Measurements from ENCODE around the gene COL11A2. TPM values are rescaled to one million over a fixed set of nuclear protein-coding genes. Genes with fewer than 3 reads are reported as not detected.
"Not testable (repeated sequence)": the region's sequence is repeated elsewhere in the genome, so short reads cannot be mapped to it uniquely, and the experiment has no call there.

COL11A2 gene
- total and polyA plus RNA-seq, 7 donors = 0.27 to 1.3 (median 0.57) TPM

GRCh38 chr6:33236328-33236727 lies 44.1 kb upstream of the COL11A2 start:
- TF ChIP-seq, protein P1, sequence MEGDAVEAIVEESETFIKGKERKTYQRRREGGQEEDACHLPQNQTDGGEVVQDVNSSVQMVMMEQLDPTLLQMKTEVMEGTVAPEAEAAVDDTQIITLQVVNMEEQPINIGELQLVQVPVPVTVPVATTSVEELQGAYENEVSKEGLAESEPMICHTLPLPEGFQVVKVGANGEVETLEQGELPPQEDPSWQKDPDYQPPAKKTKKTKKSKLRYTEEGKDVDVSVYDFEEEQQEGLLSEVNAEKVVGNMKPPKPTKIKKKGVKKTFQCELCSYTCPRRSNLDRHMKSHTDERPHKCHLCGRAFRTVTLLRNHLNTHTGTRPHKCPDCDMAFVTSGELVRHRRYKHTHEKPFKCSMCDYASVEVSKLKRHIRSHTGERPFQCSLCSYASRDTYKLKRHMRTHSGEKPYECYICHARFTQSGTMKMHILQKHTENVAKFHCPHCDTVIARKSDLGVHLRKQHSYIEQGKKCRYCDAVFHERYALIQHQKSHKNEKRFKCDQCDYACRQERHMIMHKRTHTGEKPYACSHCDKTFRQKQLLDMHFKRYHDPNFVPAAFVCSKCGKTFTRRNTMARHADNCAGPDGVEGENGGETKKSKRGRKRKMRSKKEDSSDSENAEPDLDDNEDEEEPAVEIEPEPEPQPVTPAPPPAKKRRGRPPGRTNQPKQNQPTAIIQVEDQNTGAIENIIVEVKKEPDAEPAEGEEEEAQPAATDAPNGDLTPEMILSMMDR (IDR thresholded peaks at IDR 0.05) = no peak

GRCh38 chr6:33235221-33235634 lies 43.0 kb upstream of the COL11A2 start:
- intact Hi-C loops (cut with DNase I) = loop anchor here in 1 of 2 donors (5.0 kb wide), 1 partner anchor 68 kb away; no protein-coding TSS in a partner anchor
- peaks cover 0 to 16% (median 4%) of the 10 kb centered on the region in 3 donors for H3K27me3 ChIP-seq (ENCODE audit: insufficient read depth in 3 of 3, low read length in 2 of 3)
- WGBS, 3 donors = 7 to 8% (median 8%) methylated on average over 6 of the region's 6 CpGs
- no peak overlapping the region for H3K27ac ChIP-seq
- DNase-seq = no peak
- H3K4me1 ChIP-seq = no peaks in the 10 kb centered on the region
- no peaks in the 10 kb centered on the region for H3K9me3 ChIP-seq
- H3K36me3 ChIP-seq (ENCODE audit: insufficient read depth in 1 of 2, low read depth in 1 of 2) = no peaks in the 10 kb centered on the region
- no peak overlapping the region for H3K4me3 ChIP-seq
- TF ChIP-seq, protein P1 (IDR thresholded peaks at IDR 0.05) = no peak
- ATAC-seq = no peak

More at GRCh38 chr6:33236328-33236727, 44.1 kb upstream of the COL11A2 start:
- no peak overlapping the region for H3K27ac ChIP-seq
- ATAC-seq = no peak
- H3K4me3 ChIP-seq = no peak overlapping the region
- intact Hi-C loops (cut with DNase I) = loop anchor here in 1 of 2 donors (5.0 kb wide), 1 partner anchor 69 kb away; no protein-coding TSS in a partner anchor
- H3K36me3 ChIP-seq (ENCODE audit: insufficient read depth in 1 of 2, low read depth in 1 of 2) = no peaks in the 10 kb centered on the region
- no peak for DNase-seq
- H3K27me3 ChIP-seq (ENCODE audit: insufficient read depth in 3 of 3, low read length in 2 of 3) = peaks cover 0 to 16% (median 4%) of the 10 kb centered on the region in 3 donors
- no peaks in the 10 kb centered on the region for H3K9me3 ChIP-seq
- no peaks in the 10 kb centered on the region for H3K4me1 ChIP-seq

DNA sequence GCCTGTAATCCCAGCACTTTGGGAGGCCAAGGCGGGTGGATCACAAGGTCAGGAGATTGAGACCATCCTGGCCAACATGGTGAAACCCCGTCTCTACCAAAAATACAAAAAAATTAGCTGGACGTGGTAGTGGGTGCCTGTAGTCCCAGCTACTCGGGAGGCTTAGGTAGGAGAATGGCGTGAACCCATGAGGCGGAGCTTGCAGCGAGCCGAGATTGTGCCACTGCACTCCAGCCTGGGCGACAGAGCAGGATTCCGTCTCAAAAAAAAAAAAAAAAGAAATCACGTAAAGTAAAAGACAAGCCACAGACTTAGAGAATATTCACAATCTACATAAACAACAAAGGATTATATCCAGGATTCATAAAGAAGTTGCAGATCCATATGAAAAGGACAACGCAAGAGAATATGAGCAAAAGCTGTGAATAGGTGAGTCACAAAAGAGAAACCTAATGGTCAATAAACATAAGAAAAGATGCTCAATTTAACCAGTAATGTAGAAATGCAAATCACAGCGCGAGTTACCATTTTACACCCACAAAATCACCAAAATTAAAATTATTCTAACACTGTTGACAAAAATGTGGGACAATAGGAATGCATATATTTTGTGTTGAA lies 34.3 kb upstream of the COL11A2 start:
- H3K4me3 ChIP-seq; H3K4me1 ChIP-seq; H3K27ac ChIP-seq; H3K9me3 ChIP-seq; DNase-seq; H3K27me3 ChIP-seq (ENCODE audit: insufficient read depth in 3 of 3, low read length in 2 of 3); ATAC-seq; H3K36me3 ChIP-seq (ENCODE audit: insufficient read depth in 1 of 2, low read depth in 1 of 2); intact Hi-C loops (cut with DNase I): not testable (repeated sequence)
- 49 to 52% (median 51%) methylated on average over 14 of the region's 14 CpGs for WGBS, 3 donors

DNA sequence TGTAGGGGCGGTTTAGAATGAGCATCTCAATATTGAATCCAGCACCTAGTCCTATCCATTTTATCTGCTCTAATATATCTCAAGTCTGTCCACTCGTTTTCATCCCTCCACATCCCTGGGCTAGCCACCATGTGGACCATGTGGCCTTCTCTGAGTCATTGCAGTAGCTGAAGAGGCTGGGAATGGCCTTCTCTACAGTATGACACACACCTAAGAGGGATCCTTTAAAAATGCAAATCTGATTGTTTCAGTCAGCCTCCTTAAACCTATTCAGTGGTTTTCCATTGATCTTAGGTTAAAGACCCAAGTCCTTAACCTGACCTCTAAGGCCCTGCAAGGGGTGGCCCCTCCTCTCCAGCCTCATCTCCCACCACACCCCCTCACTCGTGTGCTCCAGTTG lies 25.4 kb upstream of the COL11A2 start:
- ATAC-seq (no peak), DNase-seq (no peak)
- Histone ChIP-seq H3K4me1 (peaks cover 7% of the 10 kb centered on the region), H3K36me3 (ENCODE audit: insufficient read depth in 1 of 2, low read depth in 1 of 2) (no peaks in the 10 kb centered on the region), H3K9me3 (no peaks in the 10 kb centered on the region), H3K27ac (no peak overlapping the region), H3K4me3 (no peak overlapping the region), H3K27me3 (ENCODE audit: insufficient read depth in 3 of 3, low read length in 2 of 3) (peaks cover 0 to 7% (median 0%) of the 10 kb centered on the region in 3 donors)
- intact Hi-C loops (cut with DNase I) = no loop called here
- WGBS, 3 donors = 55 to 62% (median 62%) methylated on average over 3 of the region's 3 CpGs
- TF ChIP-seq, protein P1 (IDR thresholded peaks at IDR 0.05) = no peak

DNA sequence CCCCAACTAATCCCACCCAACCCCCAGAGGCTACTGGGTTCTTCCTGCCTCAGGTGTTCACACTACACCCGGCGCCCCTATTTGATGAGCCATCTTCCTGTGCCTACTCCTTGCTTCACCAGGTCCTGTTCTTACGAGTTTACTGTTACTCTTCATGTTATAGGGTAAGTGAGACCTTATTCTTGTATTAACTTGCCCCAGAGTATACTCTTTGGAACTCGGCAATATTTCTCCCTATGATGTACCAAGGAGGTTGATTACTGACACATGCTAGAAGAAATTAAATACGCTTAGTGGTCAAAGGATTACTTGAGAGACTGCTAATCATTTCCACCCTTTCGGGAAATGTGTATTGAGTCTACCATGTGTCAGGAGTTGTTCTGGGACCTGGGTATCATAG lies 25.0 kb upstream of the COL11A2 start:
- TF ChIP-seq, protein P1 (IDR thresholded peaks at IDR 0.05) = no peak
- ATAC-seq (no peak), DNase-seq (no peak)
- no peak overlapping the region for H3K27ac ChIP-seq
- H3K9me3 ChIP-seq = no peaks in the 10 kb centered on the region
- H3K4me1 ChIP-seq = peaks cover 8% of the 10 kb centered on the region
- H3K4me3 ChIP-seq = no peak overlapping the region
- intact Hi-C loops (cut with DNase I) = no loop called here
- 81 to 87% (median 82%) methylated on average over 6 of the region's 6 CpGs for WGBS, 3 donors
- no peaks in the 10 kb centered on the region for H3K36me3 ChIP-seq (ENCODE audit: insufficient read depth in 1 of 2, low read depth in 1 of 2)
- H3K27me3 ChIP-seq (ENCODE audit: insufficient read depth in 3 of 3, low read length in 2 of 3) = peaks cover 0 to 7% (median 0%) of the 10 kb centered on the region in 3 donors

All from psoas muscle (tissue), 8 donors.